ENCODE results near the gene PROZ. TPM values are rescaled to one million over a fixed set of nuclear protein-coding genes. Genes with fewer than 3 reads are reported as not detected.

Gene PROZ
- total and polyA plus RNA-seq, 2 of the 13 experiments (the other 11 are each of a cell fraction or from before 2014, with no cell fraction given): 5.6 to 22.5 TPM

DNA sequence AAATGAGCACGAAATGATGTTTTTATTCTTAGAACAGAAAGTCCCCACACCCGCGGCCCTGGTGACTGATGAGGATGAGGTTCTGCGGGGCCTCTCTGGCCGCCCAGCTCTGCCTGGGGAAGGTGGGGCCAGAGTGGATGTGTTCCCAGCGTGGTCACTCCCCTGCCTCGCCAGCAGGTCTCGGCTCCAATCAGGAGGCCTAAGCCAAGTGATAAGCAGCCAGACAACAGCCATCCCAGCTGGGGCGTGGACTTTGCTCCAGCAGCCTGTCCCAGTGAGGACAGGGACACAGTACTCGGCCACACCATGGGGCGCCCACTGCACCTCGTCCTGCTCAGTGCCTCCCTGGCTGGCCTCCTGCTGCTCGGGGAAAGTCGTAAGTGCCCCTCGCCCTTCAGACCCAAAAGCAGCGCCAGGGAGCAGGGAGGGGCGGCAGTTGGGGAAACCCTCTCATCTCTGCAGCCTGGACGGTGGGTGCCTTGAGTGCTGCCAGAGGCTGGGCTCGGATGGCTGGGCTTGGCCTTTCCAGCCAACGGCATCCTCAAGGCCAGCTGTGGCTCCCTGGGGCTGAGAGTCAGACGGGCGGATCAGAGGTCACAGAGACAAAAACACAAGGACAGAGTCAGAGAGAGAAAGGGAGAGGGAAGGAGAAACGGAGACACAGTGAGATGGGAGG, 35.8 kb upstream of the PROZ start, which contains the start of gene F10 (continued):
- TF ChIP-seq, protein P1, sequence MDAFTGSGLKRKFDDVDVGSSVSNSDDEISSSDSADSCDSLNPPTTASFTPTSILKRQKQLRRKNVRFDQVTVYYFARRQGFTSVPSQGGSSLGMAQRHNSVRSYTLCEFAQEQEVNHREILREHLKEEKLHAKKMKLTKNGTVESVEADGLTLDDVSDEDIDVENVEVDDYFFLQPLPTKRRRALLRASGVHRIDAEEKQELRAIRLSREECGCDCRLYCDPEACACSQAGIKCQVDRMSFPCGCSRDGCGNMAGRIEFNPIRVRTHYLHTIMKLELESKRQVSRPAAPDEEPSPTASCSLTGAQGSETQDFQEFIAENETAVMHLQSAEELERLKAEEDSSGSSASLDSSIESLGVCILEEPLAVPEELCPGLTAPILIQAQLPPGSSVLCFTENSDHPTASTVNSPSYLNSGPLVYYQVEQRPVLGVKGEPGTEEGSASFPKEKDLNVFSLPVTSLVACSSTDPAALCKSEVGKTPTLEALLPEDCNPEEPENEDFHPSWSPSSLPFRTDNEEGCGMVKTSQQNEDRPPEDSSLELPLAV (CRISPR knock-in tag; conservative IDR thresholded peaks at IDR 0.05; ENCODE audit: low read depth): no peak
- no peak for TF ChIP-seq MAFF (IDR thresholded peaks at IDR 0.05; ENCODE audit: low read depth, low read length)
- TF ChIP-seq, protein P2, sequence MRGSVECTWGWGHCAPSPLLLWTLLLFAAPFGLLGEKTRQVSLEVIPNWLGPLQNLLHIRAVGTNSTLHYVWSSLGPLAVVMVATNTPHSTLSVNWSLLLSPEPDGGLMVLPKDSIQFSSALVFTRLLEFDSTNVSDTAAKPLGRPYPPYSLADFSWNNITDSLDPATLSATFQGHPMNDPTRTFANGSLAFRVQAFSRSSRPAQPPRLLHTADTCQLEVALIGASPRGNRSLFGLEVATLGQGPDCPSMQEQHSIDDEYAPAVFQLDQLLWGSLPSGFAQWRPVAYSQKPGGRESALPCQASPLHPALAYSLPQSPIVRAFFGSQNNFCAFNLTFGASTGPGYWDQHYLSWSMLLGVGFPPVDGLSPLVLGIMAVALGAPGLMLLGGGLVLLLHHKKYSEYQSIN (CRISPR knock-in tag; IDR thresholded peaks at IDR 0.05; ENCODE audit: borderline replicate concordance): no peak
- TF ChIP-seq AKAP8 (CRISPR knock-in tag; IDR thresholded peaks at IDR 0.05): peak; percentile 84; the same call in 1 of the 2 replicates
- TF ChIP-seq ZIK1 (CRISPR knock-in tag; IDR thresholded peaks at IDR 0.05; ENCODE audit: borderline replicate concordance, low read depth): peak; percentile 92
- TF ChIP-seq RARA (CRISPR knock-in tag; IDR thresholded peaks at IDR 0.05): peak; percentile 59
- no peak for TF ChIP-seq MLLT10 (CRISPR knock-in tag; IDR thresholded peaks at IDR 0.05)
- TF ChIP-seq, protein P3, sequence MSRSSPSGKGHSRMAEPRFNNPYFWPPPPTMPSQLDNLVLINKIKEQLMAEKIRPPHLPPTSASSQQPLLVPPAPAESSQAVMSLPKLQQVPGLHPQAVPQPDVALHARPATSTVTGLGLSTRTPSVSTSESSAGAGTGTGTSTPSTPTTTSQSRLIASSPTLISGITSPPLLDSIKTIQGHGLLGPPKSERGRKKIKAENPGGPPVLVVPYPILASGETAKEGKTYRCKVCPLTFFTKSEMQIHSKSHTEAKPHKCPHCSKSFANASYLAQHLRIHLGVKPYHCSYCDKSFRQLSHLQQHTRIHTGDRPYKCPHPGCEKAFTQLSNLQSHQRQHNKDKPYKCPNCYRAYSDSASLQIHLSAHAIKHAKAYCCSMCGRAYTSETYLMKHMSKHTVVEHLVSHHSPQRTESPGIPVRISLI (CRISPR knock-in tag; IDR thresholded peaks at IDR 0.05; ENCODE audit: borderline replicate concordance): peak; percentile 31; the same call in 1 of the 2 replicates
- peak; percentile 80; the same call in 1 of the 2 replicates for TF ChIP-seq ZNF558 (CRISPR knock-in tag; IDR thresholded peaks at IDR 0.05; ENCODE audit: borderline replicate concordance)
- no peak for TF ChIP-seq ZNF775 (CRISPR knock-in tag; IDR thresholded peaks at IDR 0.05; ENCODE audit: borderline replicate concordance)
- TF ChIP-seq, protein P4, sequence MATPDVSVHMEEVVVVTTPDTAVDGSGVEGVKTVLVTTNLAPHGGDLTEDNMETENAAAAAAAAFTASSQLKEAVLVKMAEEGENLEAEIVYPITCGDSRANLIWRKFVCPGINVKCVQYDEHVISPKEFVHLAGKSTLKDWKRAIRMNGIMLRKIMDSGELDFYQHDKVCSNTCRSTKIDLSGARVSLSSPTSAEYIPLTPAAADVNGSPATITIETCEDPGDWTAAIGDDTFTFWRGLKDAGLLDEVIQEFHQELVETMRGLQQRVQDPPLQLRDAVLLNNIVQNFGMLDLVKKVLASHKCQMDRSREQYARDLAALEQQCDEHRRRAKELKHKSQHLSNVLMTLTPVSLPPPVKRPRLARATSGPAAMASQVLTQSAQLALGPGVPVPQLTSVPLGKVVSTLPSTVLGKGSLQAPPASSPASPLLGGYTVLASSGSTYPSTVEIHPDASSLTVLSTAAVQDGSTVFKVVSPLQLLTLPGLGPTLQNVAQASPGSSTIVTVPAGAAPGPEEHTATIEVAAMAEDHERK (CRISPR knock-in tag; IDR thresholded peaks at IDR 0.05; ENCODE audit: low read depth): no peak
- TF ChIP-seq ZNF329 (CRISPR knock-in tag; IDR thresholded peaks at IDR 0.05; ENCODE audit: low read depth): no peak
- TF ChIP-seq ZNF619 (CRISPR knock-in tag; IDR thresholded peaks at IDR 0.05): peak; percentile 74
- TF ChIP-seq TP53 (CRISPR knock-in tag; conservative IDR thresholded peaks at IDR 0.05): peak; percentile 80; the same call in 1 of the 2 replicates
- TF ChIP-seq HMGA1 (CRISPR knock-in tag; conservative IDR thresholded peaks at IDR 0.05): no peak
- TF ChIP-seq ZNF431 (CRISPR knock-in tag; IDR thresholded peaks at IDR 0.05; ENCODE audit: borderline replicate concordance, low read depth): 0 out of 2 replicates have a peak, but pooled peaks have one; percentile 19
- TF ChIP-seq RXRB (CRISPR knock-in tag; IDR thresholded peaks at IDR 0.05; ENCODE audit: borderline replicate concordance): peak; percentile 72
- no peak for TF ChIP-seq ZFP62 (CRISPR knock-in tag; IDR thresholded peaks at IDR 0.05)
- peak; percentile 98 for TF ChIP-seq POLR2AphosphoS5 (IDR thresholded peaks at IDR 0.05; ENCODE audit: low read depth, low read length)
- TF ChIP-seq MAFG (CRISPR knock-in tag; IDR thresholded peaks at IDR 0.05): no peak
- TF ChIP-seq ZNF317 (CRISPR knock-in tag; IDR thresholded peaks at IDR 0.05): no peak
- no peak for TF ChIP-seq ZNF737 (CRISPR knock-in tag; IDR thresholded peaks at IDR 0.05; ENCODE audit: borderline replicate concordance)
- TF ChIP-seq PAX8 (CRISPR knock-in tag; IDR thresholded peaks at IDR 0.05; ENCODE audit: borderline replicate concordance): no peak
- no peak for TF ChIP-seq U2AF2 (IDR thresholded peaks at IDR 0.05; ENCODE audit: low read depth, low read length)
- no peak for TF ChIP-seq ZNF616 (CRISPR knock-in tag; IDR thresholded peaks at IDR 0.05; ENCODE audit: low read depth)
- TF ChIP-seq AGO1 (IDR thresholded peaks at IDR 0.05; ENCODE audit: low read depth, low read length, poor library complexity, severe bottlenecking): peak; percentile 67

Data from HepG2 (cell line).